Measurements from ENCODE around the gene CNNM2.

- TF ChIP-seq CTCF (IDR thresholded peaks at IDR 0.05) (no peak), POLR2A (IDR thresholded peaks at IDR 0.05) (no peak)
These were observed 209.1 kb downstream of the CNNM2 start for GRCh38 chr10:103127241-103127640.

Measured in right lobe of liver (tissue), 4 donors.